IMR-90 (cell line): Measurements from ENCODE around the gene TMEM154. TPM values are rescaled to one million over a fixed set of nuclear protein-coding genes. Genes with fewer than 3 reads are reported as not detected.

Experiments
- ATAC-seq: fragments of 200-7000 bp; cut with Tn5 transposase; 2 replicates; pipeline ENCODE4 v1.9.1; 2020; ENCODE audit warnings: low read depth, mild to moderate bottlenecking, moderate library complexity
- BruUV-seq: library from RNA; stranded (reverse); fragments of 400-500 nt; replicated peaks from 2 replicates; lab custom pipeline; 2021; lab: Mats Ljungman, UMichigan
- CTCF ChIA-PET: fragments of 300-600 bp; formaldehyde crosslinking; extraction: SDS; loops from one replicate; lab custom pipeline; 2021; ENCODE audit warnings: antibody characterized with exemption; lab: Yijun Ruan, JAX
- POLR2A ChIA-PET: fragments of 300-600 bp; sonication (Branson Sonifier 250); formaldehyde crosslinking; loops from one replicate; lab custom pipeline; 2022; ENCODE audit warnings: antibody characterized with exemption; ENCODE audit not compliant: unreplicated experiment; lab: Charles Lee
- DNase-seq: peaks from one replicate; pipeline ENCODE4 v3.0.0; 2013
- H2AFZ ChIP-seq: replicated peaks from 2 replicates; pipeline ENCODE3; 2013; ENCODE audit warnings: low read length, mild to moderate bottlenecking; ENCODE audit not compliant: poor library complexity
- H2AK5ac ChIP-seq: 2 replicates; pipeline ENCODE4 v1.6.1; 2013; ENCODE audit warnings: low read depth, low read length, inconsistent platforms
- H2AK9ac ChIP-seq: replicated peaks from 2 replicates; pipeline ENCODE3; 2013; ENCODE audit warnings: mild to moderate bottlenecking, low read depth, low read length, moderate library complexity; ENCODE audit not compliant: poor library complexity
- H2BK120ac ChIP-seq: 2 replicates; pipeline ENCODE4 v1.6.1; 2013; ENCODE audit warnings: low read depth, low read length, inconsistent platforms
- H2BK15ac ChIP-seq: 3 replicates; pipeline ENCODE4 v1.6.1; 2013; ENCODE audit warnings: low read depth, low read length, inconsistent platforms
- H2BK20ac ChIP-seq: 2 replicates; pipeline ENCODE4 v1.6.1; 2013; ENCODE audit warnings: low read depth, mild to moderate bottlenecking, inconsistent platforms, low read length, moderate library complexity
- H2BK5ac ChIP-seq: 2 replicates; pipeline ENCODE4 v1.6.1; 2013; ENCODE audit warnings: mild to moderate bottlenecking, low read depth, low read length, inconsistent platforms; ENCODE audit not compliant: poor library complexity, severe bottlenecking
- H3K14ac ChIP-seq: replicated peaks from 2 replicates; pipeline ENCODE4 v1.6.1; 2013; ENCODE audit warnings: low read depth, low read length, inconsistent platforms
- H3K18ac ChIP-seq: 2 replicates; pipeline ENCODE4 v1.6.1; 2013; ENCODE audit warnings: low read depth, low read length, control low read depth
- H3K23ac ChIP-seq: 2 replicates; pipeline ENCODE4 v1.6.1; 2013; ENCODE audit warnings: low read depth, low read length, inconsistent platforms
- H3K27ac ChIP-seq: 2 replicates; pipeline ENCODE4 v1.5.1; 2013; ENCODE audit warnings: mild to moderate bottlenecking, control low read depth, low read length; ENCODE audit not compliant: insufficient read depth
- H3K27me3 ChIP-seq: 2 replicates; pipeline ENCODE4 v1.6.1; 2013; ENCODE audit warnings: low read length; ENCODE audit not compliant: control insufficient read depth, insufficient read depth
- H3K36me3 ChIP-seq: 2 replicates; pipeline ENCODE4 v1.6.1; 2013; ENCODE audit warnings: low read length, mixed read lengths; ENCODE audit not compliant: control insufficient read depth, insufficient read depth
- H3K4ac ChIP-seq: 2 replicates; pipeline ENCODE4 v1.6.1; 2013; ENCODE audit warnings: low read depth, low read length, inconsistent platforms
- H3K4me1 ChIP-seq: 2 replicates; pipeline ENCODE4 v1.6.1; 2013; ENCODE audit warnings: low read length, mixed read lengths; ENCODE audit not compliant: control insufficient read depth, insufficient read depth
- H3K4me2 ChIP-seq: 2 replicates; pipeline ENCODE4 v1.6.1; 2013; ENCODE audit warnings: low read depth, mild to moderate bottlenecking, control low read depth, low read length, moderate library complexity
- H3K4me3 ChIP-seq: 2 replicates; pipeline ENCODE4 v1.5.1; 2013; ENCODE audit warnings: low read depth, mild to moderate bottlenecking, control low read depth, low read length, moderate library complexity; ENCODE audit not compliant: insufficient read depth
- H3K56ac ChIP-seq: 2 replicates; pipeline ENCODE4 v1.6.1; 2013; ENCODE audit warnings: low read length, inconsistent platforms; ENCODE audit not compliant: insufficient read depth; ENCODE audit errors: extremely low read depth
- H3K79me1 ChIP-seq, 2 experiments: 2 replicates each; pipeline ENCODE4 v1.6.1; 2013; ENCODE audit warnings: low read length in 2 of 2, inconsistent platforms in 1 of 2, low read depth in 1 of 2
- H3K9ac ChIP-seq: 2 replicates; pipeline ENCODE4 v1.6.1; 2013; ENCODE audit warnings: low read depth, low read length, control low read depth
- H3K9me1 ChIP-seq: 2 replicates; pipeline ENCODE4 v1.6.1; 2013; ENCODE audit warnings: low read length, inconsistent platforms; ENCODE audit not compliant: insufficient read depth
- H3K9me3 ChIP-seq: 2 replicates; pipeline ENCODE4 v1.6.1; 2013; ENCODE audit warnings: low read length; ENCODE audit not compliant: control insufficient read depth, insufficient read depth
- H4K20me1 ChIP-seq: 2 replicates; pipeline ENCODE4 v1.6.1; 2013; ENCODE audit warnings: low read length, inconsistent platforms; ENCODE audit not compliant: insufficient read depth
- H4K5ac ChIP-seq: 2 replicates; pipeline ENCODE4 v1.6.1; 2013; ENCODE audit warnings: mild to moderate bottlenecking, low read depth, low read length, control low read depth
- H4K8ac ChIP-seq, 2 experiments: 2 replicates each; pipeline ENCODE4 v1.6.1; 2013; ENCODE audit warnings: low read depth in 2 of 2, low read length in 2 of 2, control low read depth in 1 of 2, inconsistent platforms in 1 of 2
- H4K91ac ChIP-seq: 2 replicates; pipeline ENCODE4 v1.6.1; 2013; ENCODE audit warnings: low read depth, low read length, inconsistent platforms; ENCODE audit not compliant: insufficient read depth
- BHLHE40 ChIP-seq: fragments of 150-350 bp; IDR thresholded peaks from 2 replicates; pipeline ENCODE4 v1.6.1; 2016; ENCODE audit warnings: mild to moderate bottlenecking, low read depth, low read length
- CEBPB ChIP-seq: IDR thresholded peaks from 2 replicates; pipeline ENCODE4 v1.6.1; 2012; ENCODE audit warnings: low read depth, low read length, improper control_type of control experiment
- CHD1 ChIP-seq: IDR thresholded peaks from 2 replicates; pipeline ENCODE4 v1.6.1; 2012; ENCODE audit warnings: low read depth, low read length, improper control_type of control experiment
- FOS ChIP-seq: fragments of 150-350 bp; IDR thresholded peaks from 2 replicates; pipeline ENCODE4 v1.6.1; 2016; ENCODE audit warnings: low read depth, low read length
- MAFK ChIP-seq: IDR thresholded peaks from 2 replicates; pipeline ENCODE4 v1.6.1; 2012; ENCODE audit warnings: low read depth, low read length, improper control_type of control experiment
- MAZ ChIP-seq: IDR thresholded peaks from 2 replicates; pipeline ENCODE4 v1.6.1; 2012; ENCODE audit warnings: low read depth, mild to moderate bottlenecking, low read length, improper control_type of control experiment, moderate library complexity, borderline replicate concordance
- MXI1 ChIP-seq: IDR thresholded peaks from 2 replicates; pipeline ENCODE4 v1.6.1; 2012; ENCODE audit warnings: low read depth, mild to moderate bottlenecking, low read length, moderate library complexity, borderline replicate concordance
- NFE2L2 ChIP-seq: fragments of 150-350 bp; IDR thresholded peaks from 2 replicates; pipeline ENCODE4 v1.6.1; 2016; ENCODE audit warnings: low read depth, mild to moderate bottlenecking, low read length
- POLR2A ChIP-seq: IDR thresholded peaks from 2 replicates; pipeline ENCODE4 v1.6.1; 2012; ENCODE audit warnings: mild to moderate bottlenecking, low read depth, low read length
- RAD21 ChIP-seq: IDR thresholded peaks from 2 replicates; pipeline ENCODE4 v1.6.1; 2012; ENCODE audit warnings: low read length, improper control_type of control experiment
- RCOR1 ChIP-seq: IDR thresholded peaks from 2 replicates; pipeline ENCODE4 v1.6.1; 2012; ENCODE audit warnings: mild to moderate bottlenecking, low read length, improper control_type of control experiment; ENCODE audit not compliant: insufficient replicate concordance
- RFX5 ChIP-seq: IDR thresholded peaks from 2 replicates; pipeline ENCODE4 v1.8.0; 2012; ENCODE audit warnings: low read depth, mild to moderate bottlenecking, low read length, moderate library complexity
- SMC3 ChIP-seq: fragments of 150-350 bp; IDR thresholded peaks from 2 replicates; pipeline ENCODE4 v1.6.1; 2016; ENCODE audit warnings: low read depth, mild to moderate bottlenecking, antibody characterized with exemption, low read length, moderate library complexity
- WGBS, 2 experiments: methylation state at CpG; one replicate each; pipeline versions ENCODE4 v1.1.5 to v1.1.7; 2013; ENCODE audit warnings: missing lambda C conversion rate in 2 of 2; ENCODE audit not compliant: insufficient read length in 1 of 2; ENCODE audit errors: extremely low coverage in 2 of 2; 5-methylcytosine and 5-hydroxymethylcytosine counted together
- dilution Hi-C: fragments of 300-500 bp; cut with HindIII; formaldehyde crosslinking; loops from one replicate; pipeline ENCODE4 v1.14.3; 2018; ENCODE audit warnings: low sequenced_read_pairs; ENCODE audit not compliant: unreplicated experiment
- in situ Hi-C: fragments of 300-500 bp; cut with MboI; formaldehyde crosslinking; loops from 3 replicates; pipeline ENCODE4 v1.14.3; 2019; ENCODE audit warnings: low sequenced_read_pairs, inconsistent platforms, mixed read lengths
- intact Hi-C: fragments of 100-400 bp; cut with micrococcal nuclease; formaldehyde crosslinking; loops from 2 replicates; pipeline ENCODE4 v1.10.0; 2022
- polyA plus RNA-seq, 3 experiments: library from polyadenylated mRNA; depleted of rRNA; stranded (reverse); fragments of >200 nt; gene quantifications; 2 replicates each; pipeline ENCODE4 v1.2.3, GENCODE V29; 2012; ENCODE audit warnings: low replicate concordance in 1 of 3
- total RNA-seq: library from RNA; depleted of rRNA; stranded (reverse); fragments of >200 nt; gene quantifications from 2 replicates; pipeline ENCODE4 v1.2.3, GENCODE V29; 2012
- TF ChIP-seq, protein P1 (sequence below): fragments of 150-350 bp; IDR thresholded peaks from 2 replicates; pipeline ENCODE4 v1.6.1; 2017; ENCODE audit warnings: mild to moderate bottlenecking, antibody characterized with exemption, low read length, low read depth
- TF ChIP-seq, protein P2 (sequence below): conservative IDR thresholded peaks from 2 replicates; pipeline ENCODE4 v1.5.1; 2012; ENCODE audit warnings: mild to moderate bottlenecking, low read depth, low read length, improper control_type of control experiment
- TF ChIP-seq, protein P3 (sequence below): fragments of 150-350 bp; IDR thresholded peaks from 2 replicates; pipeline ENCODE4 v1.6.1; 2016; ENCODE audit warnings: low read depth, mild to moderate bottlenecking, low read length, moderate library complexity, borderline replicate concordance

Gene TMEM154
- total and polyA plus RNA-seq, 2 of the 4 experiments (the other 2 are of a cell fraction): 0.12 to 0.18 TPM

- ATAC-seq (no peak), DNase-seq (no peak)
- ChIA-PET CTCF (interaction anchor here (1.4 kb wide), 1 partner anchor 9 kb away, joined by 4 read pairs; no protein-coding TSS in a partner anchor), POLR2A (interaction anchor here (0.6 kb wide), 1 partner anchor 1466 kb away, joined by 3 read pairs; no protein-coding TSS in a partner anchor)
- H3K79me1 ChIP-seq: no peaks in the 10 kb centered on the region
- H4K91ac ChIP-seq: no peak overlapping the region
- no peak overlapping the region for H4K5ac ChIP-seq
- no peak overlapping the region for H3K18ac ChIP-seq
- no peak overlapping the region for H3K23ac ChIP-seq
- no peaks in the 10 kb centered on the region for H3K9me1 ChIP-seq
- H2BK5ac ChIP-seq: no peak overlapping the region
- no peak overlapping the region for H3K4me3 ChIP-seq
- no peak overlapping the region for H3K4me2 ChIP-seq
- no CpG with 5 or more reads among the region's 3 CpGs for WGBS, 2 experiments
- H2AK9ac ChIP-seq: no peak overlapping the region
- no peaks in the 10 kb centered on the region for H3K4me1 ChIP-seq
- no peak overlapping the region for H3K14ac ChIP-seq
- dilution Hi-C loops: no loop called here
- intact Hi-C loops: no loop called here
- H3K27me3 ChIP-seq: peaks cover 8% of the 10 kb centered on the region
- no peaks in the 10 kb centered on the region for H4K20me1 ChIP-seq
- no TSS peak for BruUV-seq
- no peak overlapping the region for H2BK20ac ChIP-seq
- H3K4ac ChIP-seq: no peak overlapping the region
- in situ Hi-C loops: no loop called here
- H2AFZ ChIP-seq: no peak overlapping the region
- TF ChIP-seq, protein P1, sequence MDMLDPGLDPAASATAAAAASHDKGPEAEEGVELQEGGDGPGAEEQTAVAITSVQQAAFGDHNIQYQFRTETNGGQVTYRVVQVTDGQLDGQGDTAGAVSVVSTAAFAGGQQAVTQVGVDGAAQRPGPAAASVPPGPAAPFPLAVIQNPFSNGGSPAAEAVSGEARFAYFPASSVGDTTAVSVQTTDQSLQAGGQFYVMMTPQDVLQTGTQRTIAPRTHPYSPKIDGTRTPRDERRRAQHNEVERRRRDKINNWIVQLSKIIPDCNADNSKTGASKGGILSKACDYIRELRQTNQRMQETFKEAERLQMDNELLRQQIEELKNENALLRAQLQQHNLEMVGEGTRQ: no peak
- TF ChIP-seq MAZ: no peak
- TF ChIP-seq POLR2A: no peak
- TF ChIP-seq MAFK: no peak
- TF ChIP-seq CEBPB: no peak
- TF ChIP-seq RCOR1: no peak
- no peak for TF ChIP-seq CHD1
- TF ChIP-seq, protein P2, sequence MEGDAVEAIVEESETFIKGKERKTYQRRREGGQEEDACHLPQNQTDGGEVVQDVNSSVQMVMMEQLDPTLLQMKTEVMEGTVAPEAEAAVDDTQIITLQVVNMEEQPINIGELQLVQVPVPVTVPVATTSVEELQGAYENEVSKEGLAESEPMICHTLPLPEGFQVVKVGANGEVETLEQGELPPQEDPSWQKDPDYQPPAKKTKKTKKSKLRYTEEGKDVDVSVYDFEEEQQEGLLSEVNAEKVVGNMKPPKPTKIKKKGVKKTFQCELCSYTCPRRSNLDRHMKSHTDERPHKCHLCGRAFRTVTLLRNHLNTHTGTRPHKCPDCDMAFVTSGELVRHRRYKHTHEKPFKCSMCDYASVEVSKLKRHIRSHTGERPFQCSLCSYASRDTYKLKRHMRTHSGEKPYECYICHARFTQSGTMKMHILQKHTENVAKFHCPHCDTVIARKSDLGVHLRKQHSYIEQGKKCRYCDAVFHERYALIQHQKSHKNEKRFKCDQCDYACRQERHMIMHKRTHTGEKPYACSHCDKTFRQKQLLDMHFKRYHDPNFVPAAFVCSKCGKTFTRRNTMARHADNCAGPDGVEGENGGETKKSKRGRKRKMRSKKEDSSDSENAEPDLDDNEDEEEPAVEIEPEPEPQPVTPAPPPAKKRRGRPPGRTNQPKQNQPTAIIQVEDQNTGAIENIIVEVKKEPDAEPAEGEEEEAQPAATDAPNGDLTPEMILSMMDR: no peak
- TF ChIP-seq, protein P3, sequence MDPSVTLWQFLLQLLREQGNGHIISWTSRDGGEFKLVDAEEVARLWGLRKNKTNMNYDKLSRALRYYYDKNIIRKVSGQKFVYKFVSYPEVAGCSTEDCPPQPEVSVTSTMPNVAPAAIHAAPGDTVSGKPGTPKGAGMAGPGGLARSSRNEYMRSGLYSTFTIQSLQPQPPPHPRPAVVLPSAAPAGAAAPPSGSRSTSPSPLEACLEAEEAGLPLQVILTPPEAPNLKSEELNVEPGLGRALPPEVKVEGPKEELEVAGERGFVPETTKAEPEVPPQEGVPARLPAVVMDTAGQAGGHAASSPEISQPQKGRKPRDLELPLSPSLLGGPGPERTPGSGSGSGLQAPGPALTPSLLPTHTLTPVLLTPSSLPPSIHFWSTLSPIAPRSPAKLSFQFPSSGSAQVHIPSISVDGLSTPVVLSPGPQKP: no peak
- TF ChIP-seq MXI1: no peak
- TF ChIP-seq SMC3: no peak
- no peak for TF ChIP-seq RFX5
- TF ChIP-seq NFE2L2: no peak
- no peak for TF ChIP-seq BHLHE40
- no peak for TF ChIP-seq RAD21
- no peak for TF ChIP-seq FOS
- no peaks in the 10 kb centered on the region for H3K36me3 ChIP-seq
- H3K27ac ChIP-seq: no peak overlapping the region
- no peak overlapping the region for H3K9ac ChIP-seq
- H2BK15ac ChIP-seq: no peak overlapping the region
- H2BK120ac ChIP-seq: no peak overlapping the region
- H3K9me3 ChIP-seq: no peaks in the 10 kb centered on the region
- H2AK5ac ChIP-seq: no peak overlapping the region
- H3K56ac ChIP-seq: no peak overlapping the region
- H4K8ac ChIP-seq: no peak overlapping the region
Observed at GRCh38 chr4:152667781-152668180, 12.0 kb downstream of the TMEM154 start.
